GM19023 (cell line): ENCODE results near the gene HMGN1.
"Not testable (repeated sequence)": the region's sequence is repeated elsewhere in the genome, so short reads cannot be mapped to it uniquely, and the experiment has no call there.

Source experiments
- ATAC-seq: cut with Tn5 transposase; IDR thresholded peaks from one replicate; pipeline ENCODE4 v1.9.1; 2021; ENCODE audit warnings: mild to moderate bottlenecking, moderate library complexity; ENCODE audit not compliant: unreplicated experiment

The HMGN1 gene

GRCh38 chr21:39369896-39370288, 21.0 kb upstream of the HMGN1 start:
- ATAC-seq: not testable (repeated sequence)

DNA sequence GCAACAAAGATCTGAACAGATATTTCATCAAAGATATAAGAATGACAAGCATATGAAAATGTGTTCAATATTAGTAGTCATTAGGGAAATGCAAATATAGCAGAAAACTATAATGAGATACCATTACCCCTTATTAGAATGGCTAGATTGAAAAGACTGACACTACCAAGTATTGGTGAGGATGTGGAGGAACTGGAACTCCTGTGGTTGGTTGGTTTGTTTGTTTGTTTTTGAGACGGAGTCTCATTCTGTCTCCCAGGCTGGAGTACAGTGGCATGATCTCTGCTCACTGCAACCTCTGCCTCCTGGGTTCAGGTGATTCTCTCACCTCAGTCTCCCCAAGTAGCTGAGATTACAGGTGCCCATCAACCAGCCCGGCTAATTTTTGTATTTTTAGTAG, 18.9 kb upstream of the HMGN1 start:
- ATAC-seq: no peak

DNA sequence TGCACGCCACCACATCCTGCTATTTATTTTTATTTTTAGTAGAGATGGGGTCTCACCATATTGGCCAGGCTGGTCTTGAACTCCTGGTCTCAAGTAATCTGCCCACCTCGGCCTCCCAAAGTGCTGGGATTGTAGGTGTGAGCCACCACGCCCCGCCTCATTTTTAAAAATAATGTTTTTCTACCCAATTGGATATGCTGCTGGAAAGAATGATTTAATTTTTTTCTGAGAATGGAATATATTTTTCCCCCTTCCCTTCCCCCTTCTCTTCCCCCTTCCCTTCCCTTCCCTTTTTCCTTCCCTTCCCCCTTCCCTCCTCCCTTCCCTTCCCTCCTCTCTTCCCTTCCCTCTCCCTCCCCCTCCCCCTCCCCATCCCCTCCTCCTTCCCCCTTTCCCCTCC, 17.7 kb upstream of the HMGN1 start:
- no peak for ATAC-seq

DNA sequence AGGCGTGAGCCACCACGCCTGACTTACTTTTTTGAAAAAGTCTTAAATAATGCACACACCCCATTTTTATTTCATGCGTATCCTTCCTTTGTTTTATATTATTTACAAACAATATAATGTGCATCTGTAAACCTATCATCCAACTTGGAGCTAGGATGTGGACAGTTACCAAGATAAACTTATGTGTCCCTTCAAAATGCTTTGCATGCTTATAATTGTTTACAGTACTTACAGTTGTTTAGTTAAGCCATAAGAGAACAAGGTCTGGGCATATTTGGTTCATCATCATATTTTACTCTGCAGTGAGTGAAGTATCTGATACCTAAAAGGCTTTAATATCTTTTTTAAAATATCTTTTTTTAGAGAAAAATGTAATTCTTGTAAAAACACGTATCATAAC, 16.1 kb upstream of the HMGN1 start:
- no peak for ATAC-seq

GRCh38 chr21:39363607-39364555, 15.0 kb upstream of the HMGN1 start:
- ATAC-seq: no peak

- no peak for ATAC-seq
Measured at GRCh38 chr21:39362733-39363132, 13.8 kb upstream of the HMGN1 start.

GRCh38 chr21:39359382-39359781, 10.5 kb upstream of the HMGN1 start:
- ATAC-seq: no peak

- no peak for ATAC-seq
Measured at GRCh38 chr21:39353295-39353694, 4.4 kb upstream of the HMGN1 start.

DNA sequence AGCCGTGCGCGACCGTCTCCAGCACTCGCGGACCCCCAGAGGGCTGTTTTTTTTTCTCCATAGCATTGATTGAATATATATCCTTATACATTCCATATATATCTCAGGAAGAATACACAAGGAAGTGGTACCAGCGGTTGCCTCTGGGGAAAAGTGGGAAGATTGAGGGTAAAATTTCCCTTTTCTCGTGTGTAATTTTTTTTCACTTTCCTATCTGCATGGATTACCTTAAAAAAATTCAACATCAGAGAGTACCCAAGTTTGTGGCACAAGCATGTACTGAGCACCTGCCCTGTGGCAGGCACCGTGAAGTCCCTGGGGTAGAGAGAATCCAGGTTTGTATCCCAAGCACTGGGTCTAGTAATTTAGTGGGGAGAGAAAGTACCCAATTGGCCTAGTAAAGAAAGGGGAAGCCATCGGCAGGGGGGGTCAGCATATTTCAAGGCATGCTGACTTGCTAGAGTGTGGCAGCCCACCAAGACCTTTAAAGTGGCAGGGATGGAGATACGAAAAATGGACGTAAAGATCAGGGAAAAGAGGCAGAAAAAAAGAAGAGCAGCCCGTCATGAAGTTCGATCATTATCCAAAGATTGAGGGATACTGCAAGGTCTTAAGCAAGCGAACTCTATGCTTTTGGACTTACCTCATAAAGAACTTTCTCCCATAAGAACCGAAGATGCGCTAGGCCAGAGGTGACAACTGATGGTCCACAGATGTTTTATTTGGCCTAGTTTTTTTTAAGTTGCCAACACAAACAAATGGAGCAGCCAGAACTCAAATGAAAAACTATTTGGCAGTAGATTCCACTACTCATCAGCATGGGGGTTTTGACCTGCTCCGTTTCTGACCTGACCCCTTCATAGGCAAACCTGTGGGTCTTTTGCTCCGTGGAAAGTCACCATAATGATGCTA, 1.5 kb upstream of the HMGN1 start:
- ATAC-seq: no peak

DNA sequence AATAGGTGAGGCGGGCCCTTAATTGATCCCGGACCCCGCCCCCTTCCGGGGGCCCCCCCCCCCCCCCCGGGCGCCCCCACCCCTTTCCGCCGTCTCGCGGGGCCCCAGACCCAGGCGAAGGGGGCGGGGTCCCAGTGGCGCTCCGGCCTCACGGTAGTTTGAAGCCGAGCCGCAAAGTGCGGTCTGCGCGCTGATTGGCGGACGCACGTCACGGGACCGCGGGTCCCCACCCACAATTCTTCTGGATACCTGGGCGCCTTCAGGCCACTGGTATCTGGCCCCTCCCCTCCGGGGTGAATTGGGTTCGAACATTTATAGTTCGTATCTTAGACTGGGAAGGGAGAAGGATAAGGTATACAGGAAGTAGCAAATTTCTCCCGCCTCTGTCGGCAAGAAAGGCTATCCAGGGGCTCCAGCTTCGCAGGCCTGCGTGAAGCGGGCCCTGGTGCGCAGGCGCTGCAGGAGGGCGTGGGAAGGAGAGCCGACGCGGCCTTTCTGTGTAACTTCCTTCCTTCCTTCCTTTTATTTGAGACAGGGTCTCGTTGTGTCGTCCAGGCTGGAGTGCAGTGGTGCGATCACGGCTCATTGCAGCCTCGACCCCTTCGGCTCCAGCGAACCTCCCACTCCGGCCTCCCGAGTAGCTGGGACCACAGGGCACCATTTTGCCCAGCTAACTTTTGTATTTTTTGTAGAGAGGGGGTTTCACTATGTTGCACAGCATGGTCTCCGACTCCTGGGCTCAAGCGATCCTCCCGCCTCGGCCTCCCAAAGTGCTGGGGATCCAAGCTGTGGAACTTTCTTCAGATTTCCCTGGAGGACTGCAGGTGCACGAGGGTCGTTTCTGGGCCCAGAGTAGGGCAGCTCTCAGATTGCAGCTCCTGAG, 564 bp upstream of the HMGN1 start:
- ATAC-seq: peak; percentile 81

- ATAC-seq: no peak
Measured at GRCh38 chr21:39348040-39348354, 891 bp downstream of the HMGN1 start.

- ATAC-seq: no peak
Measured at GRCh38 chr21:39347537-39347936, 1.4 kb downstream of the HMGN1 start.

DNA sequence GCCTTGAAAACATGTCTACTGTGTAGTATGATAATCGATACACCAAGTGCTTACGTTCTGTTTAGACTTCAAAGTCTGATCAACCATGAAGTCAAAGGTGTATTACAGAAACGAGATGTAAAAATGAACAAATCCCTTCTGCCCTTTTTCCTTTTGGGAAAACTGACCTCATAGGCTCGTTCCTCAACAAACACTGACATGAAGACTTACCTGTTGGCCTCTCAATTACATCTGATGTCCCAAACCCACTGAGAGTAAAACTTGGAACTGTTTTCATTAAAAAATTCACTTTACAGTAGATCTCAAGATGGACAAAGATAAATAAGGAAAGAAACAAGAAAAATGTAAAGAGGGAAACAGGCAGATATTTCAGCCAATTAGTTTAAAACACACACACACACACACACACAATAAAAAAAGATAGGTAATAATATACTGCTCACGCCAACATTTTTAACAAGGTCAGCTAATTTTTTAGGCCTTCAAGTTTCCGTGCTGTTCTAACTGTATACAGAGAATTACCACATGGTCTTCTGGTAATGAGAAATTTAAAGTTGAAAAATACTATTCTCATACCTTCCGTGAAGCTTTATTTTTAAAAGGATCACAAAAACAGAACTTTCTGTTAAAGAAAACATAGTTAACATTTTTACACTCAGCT, 2.1 kb downstream of the HMGN1 start:
- no peak for ATAC-seq

GRCh38 chr21:39346206-39346605, 2.7 kb downstream of the HMGN1 start:
- no peak for ATAC-seq

DNA sequence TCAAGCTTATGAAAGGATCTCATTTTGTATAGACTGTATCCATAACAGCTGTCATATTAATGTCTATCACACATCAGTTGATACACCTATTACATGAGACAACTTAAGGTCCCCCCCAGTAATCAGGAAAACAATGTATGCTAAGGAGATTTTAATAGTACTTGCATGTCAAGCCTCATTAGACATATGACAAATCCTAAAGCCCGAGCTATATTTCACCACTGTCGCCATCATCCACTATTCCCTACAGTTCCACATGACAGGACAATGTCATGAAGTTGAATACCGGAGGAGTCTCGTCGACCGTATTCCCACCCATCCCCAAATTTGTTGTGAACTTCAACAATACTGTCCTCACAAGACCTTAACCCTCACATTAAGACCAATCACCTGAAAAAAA, 3.4 kb downstream of the HMGN1 start:
- no peak for ATAC-seq

DNA sequence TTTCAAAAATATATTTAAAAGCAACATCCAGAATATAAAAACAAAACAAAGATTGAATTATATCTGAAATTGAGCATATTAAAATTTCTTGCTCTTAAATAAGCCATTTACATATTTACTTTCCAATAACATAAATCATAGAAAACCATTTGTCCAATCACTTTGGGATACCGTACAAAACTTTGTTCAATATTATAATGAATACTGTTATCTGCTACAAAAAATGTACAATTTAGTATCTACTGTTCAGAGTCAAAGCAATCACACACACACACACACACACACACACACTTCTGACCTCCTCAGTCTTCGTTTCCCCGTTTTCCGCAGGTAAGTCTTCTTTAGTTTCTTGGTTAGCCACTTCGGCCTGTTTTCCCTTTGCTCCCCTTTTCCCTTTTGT, 4.0 kb downstream of the HMGN1 start:
- ATAC-seq: no peak

GRCh38 chr21:39341249-39341923, 7.5 kb downstream of the HMGN1 start:
- no peak for ATAC-seq

- ATAC-seq: no peak
Measured at GRCh38 chr21:39340687-39341086, 8.2 kb downstream of the HMGN1 start.

DNA sequence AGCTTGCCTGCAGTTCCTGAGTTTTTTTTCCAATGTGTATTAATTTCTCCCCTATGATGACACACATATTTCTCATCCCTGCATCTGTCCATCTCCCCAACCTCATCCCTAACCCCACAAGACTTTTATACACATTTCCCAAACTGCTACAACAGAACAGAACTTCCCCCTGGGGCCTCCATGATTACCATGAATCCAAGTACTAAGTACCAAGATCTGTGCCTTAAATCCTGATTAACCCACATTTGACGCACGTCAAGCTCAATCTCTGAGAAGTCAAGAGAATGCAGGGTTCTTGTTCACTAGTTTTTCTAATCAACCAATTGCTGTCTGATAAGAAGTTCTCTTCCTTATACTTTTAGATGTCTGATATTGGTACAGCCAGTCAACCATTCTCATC, 9.7 kb downstream of the HMGN1 start:
- no peak for ATAC-seq

GRCh38 chr21:39336457-39337008, 12.4 kb downstream of the HMGN1 start:
- ATAC-seq: no peak
